Medulla oblongata (tissue), 1 donor: Measurements from ENCODE around the gene RSRC1.
"Not testable (repeated sequence)": the region's sequence is repeated elsewhere in the genome, so short reads cannot be mapped to it uniquely, and the experiment has no call there.

ENCODE experiments used
- DNase-seq: peaks from one replicate; pipeline ENCODE4 v3.0.0-alpha.2; 2015; ENCODE audit errors: extremely low spot score

Gene RSRC1

GRCh38 chr3:158456114-158456513 is 346.2 kb downstream of the RSRC1 start:
- DNase-seq, result no peak

GRCh38 chr3:158458464-158458863 is 348.6 kb downstream of the RSRC1 start:
- no peak for DNase-seq

GRCh38 chr3:158460926-158461325 is 351.0 kb downstream of the RSRC1 start:
- DNase-seq, result no peak

GRCh38 chr3:158463556-158463955 is 353.7 kb downstream of the RSRC1 start:
- no peak for DNase-seq

GRCh38 chr3:158465074-158465473 is 355.2 kb downstream of the RSRC1 start:
- DNase-seq, result no peak

- no peak for DNase-seq
These were observed 361.2 kb downstream of the RSRC1 start for GRCh38 chr3:158470944-158471638.

GRCh38 chr3:158471639-158472294 is 361.9 kb downstream of the RSRC1 start:
- DNase-seq, result no peak

- no peak for DNase-seq
These were observed 369.2 kb downstream of the RSRC1 start for GRCh38 chr3:158479051-158479450.

- no peak for DNase-seq
These were observed 373.9 kb downstream of the RSRC1 start for GRCh38 chr3:158483701-158484235.

- DNase-seq, result no peak
These were observed 376.3 kb downstream of the RSRC1 start for GRCh38 chr3:158486200-158486599.

GRCh38 chr3:158488670-158489069 is 378.8 kb downstream of the RSRC1 start:
- no peak for DNase-seq

GRCh38 chr3:158489181-158489580 is 379.3 kb downstream of the RSRC1 start:
- DNase-seq, result no peak

GRCh38 chr3:158491968-158492367 is 382.1 kb downstream of the RSRC1 start:
- DNase-seq, result no peak

GRCh38 chr3:158492685-158493084 is 382.8 kb downstream of the RSRC1 start:
- DNase-seq, result no peak

GRCh38 chr3:158493931-158494330 is 384.0 kb downstream of the RSRC1 start:
- DNase-seq, result no peak

GRCh38 chr3:158494673-158495072 is 384.8 kb downstream of the RSRC1 start:
- DNase-seq, result no peak

- DNase-seq, result not testable (repeated sequence)
These were observed 385.6 kb downstream of the RSRC1 start for GRCh38 chr3:158495398-158495902.

- DNase-seq, result no peak
These were observed 395.2 kb downstream of the RSRC1 start for GRCh38 chr3:158505117-158505516.

GRCh38 chr3:158506456-158506855 is 396.6 kb downstream of the RSRC1 start:
- no peak for DNase-seq

- DNase-seq, result no peak
These were observed 398.6 kb downstream of the RSRC1 start for GRCh38 chr3:158508481-158508880.

GRCh38 chr3:158509891-158510290 is 400.0 kb downstream of the RSRC1 start:
- no peak for DNase-seq

- DNase-seq, result not testable (repeated sequence)
These were observed 406.8 kb downstream of the RSRC1 start for GRCh38 chr3:158516729-158517128.

- no peak for DNase-seq
These were observed 409.9 kb downstream of the RSRC1 start for GRCh38 chr3:158519776-158520175.
